ENCODE results near the gene IL7R.
"Not testable (repeated sequence)": the region's sequence is repeated elsewhere in the genome, so short reads cannot be mapped to it uniquely, and the experiment has no call there.

GRCh38 chr5:35845508-35845907, 11.2 kb upstream of the IL7R start:
- TF ChIP-seq POLR2A, CTCF (IDR thresholded peaks at IDR 0.05): not testable (repeated sequence)

All from right lobe of liver (tissue), 4 donors.